Measurements from ENCODE around the gene KCNIP4.

GRCh38 chr4:21872101-21872500 lies 76.5 kb downstream of the KCNIP4 start:
- TF ChIP-seq CTCF (conservative IDR thresholded peaks at IDR 0.05) (no peak), EZH2 (IDR thresholded peaks at IDR 0.05; ENCODE audit: low read depth) (no peak)
